SK-N-DZ (cell line): ENCODE results near the gene ABCG1.

Experiments
- DNase-seq: peaks from one replicate; pipeline ENCODE4 v3.0.0-alpha.2; 2015; ENCODE audit warnings: low spot score

The ABCG1 gene

DNA sequence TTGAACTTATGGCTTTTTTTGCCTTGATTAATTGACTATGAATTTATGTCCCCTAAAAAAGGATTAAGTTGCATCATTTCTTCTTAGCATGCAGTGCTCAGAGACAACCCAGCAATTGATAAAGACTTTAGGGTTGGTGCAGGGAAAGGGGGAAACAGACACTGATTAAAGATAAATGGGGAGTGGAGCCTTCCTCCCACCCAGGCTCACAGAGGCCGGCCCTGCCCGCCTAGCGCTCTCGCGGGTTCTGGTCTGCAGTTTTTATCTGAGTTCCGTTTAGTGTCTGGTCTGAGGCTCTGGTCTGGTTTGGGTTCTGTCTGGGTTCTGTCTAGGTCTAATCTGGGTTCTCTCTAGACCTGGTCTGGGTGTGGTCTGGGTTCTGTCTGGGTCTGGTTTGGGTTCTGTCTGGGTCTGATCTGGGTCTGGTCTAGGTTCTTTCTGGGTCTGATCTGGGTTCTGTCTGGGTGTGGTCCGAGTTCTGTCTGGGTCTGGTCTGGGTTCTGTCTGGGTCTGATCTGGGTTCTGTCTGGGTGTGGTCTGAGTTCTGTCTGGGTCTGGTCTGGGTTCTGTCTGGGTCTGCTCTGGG is 48.1 kb downstream of the ABCG1 start:
- no peak for DNase-seq

DNA sequence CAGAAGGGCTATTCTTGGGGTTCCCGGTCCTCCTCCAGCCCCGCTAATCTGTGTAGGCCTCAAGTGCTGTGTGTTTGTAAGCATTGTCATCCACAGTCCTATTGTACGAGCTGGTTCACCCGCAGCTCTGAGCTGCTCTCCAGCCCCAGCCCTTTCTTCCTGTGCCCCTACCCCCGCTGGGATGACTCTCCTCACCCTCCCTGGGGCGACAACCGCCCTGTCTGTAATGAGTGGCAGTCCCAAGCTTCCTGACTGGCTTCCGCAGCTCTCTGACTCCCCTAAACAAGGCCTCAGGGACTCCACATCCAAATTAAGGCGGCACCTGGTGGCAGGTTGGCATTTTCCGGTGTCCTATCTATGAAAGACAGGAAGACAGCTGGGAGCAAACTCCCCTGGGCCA is 50.4 kb downstream of the ABCG1 start:
- no peak for DNase-seq

DNA sequence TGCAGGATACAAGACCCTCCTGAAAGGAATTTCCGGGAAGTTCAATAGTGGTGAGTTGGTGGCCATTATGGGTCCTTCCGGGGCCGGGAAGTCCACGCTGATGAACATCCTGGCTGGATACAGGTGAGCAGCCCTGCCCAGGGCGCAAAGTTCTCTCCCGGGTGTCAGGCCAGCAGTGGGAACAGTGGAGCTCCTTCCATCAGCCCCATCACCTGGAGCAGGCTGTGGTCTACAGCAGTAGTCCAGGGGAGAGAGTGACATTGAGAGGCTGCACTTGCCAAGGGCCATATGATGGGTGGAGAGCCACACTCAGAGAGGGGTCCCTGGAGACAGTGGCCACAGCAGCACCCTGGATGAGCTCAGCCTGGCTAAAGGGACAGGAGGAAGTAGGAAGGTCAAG is 52.1 kb downstream of the ABCG1 start:
- DNase-seq: no peak

DNA sequence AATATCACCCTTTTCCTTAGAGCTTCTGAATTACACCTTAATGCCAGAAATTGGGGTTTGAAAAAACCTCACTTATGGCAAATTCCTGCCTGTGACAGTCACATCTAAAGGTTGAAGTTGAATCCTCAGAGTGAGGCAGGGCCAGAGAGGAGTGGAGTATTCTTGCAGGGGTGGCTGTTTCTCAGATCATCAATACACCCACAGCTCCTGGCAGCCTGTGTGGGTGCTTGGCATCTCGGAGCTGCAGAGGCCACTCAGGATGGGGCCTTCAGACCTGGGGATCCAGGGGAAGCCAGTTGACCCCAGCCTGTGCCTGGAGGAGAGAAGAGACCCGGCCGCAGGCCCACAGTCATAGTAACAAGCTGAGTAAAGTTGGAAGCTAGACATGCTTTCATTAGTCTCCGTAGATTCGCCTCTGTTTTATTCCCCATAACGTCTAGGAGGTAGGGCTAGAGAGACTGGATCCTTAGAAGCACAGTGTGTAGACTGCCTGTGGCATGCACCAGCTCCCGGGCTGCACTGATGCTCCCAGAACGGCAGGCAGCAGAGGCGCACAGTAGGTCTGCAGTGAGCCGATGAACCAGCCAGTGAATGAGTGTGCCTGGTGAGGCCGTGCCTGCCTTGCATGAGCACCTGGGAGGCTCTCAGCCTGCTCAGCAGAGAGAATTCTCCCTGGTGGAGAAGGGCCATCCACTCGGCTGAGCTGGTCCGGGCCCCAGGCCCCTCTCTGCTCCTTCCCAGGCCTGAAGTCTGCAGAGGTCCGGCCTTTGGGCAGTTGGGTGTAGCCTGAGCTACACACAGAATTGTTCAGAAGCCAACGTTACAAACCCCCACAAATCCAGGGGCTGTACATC is 53.4 kb downstream of the ABCG1 start:
- no peak for DNase-seq

DNA sequence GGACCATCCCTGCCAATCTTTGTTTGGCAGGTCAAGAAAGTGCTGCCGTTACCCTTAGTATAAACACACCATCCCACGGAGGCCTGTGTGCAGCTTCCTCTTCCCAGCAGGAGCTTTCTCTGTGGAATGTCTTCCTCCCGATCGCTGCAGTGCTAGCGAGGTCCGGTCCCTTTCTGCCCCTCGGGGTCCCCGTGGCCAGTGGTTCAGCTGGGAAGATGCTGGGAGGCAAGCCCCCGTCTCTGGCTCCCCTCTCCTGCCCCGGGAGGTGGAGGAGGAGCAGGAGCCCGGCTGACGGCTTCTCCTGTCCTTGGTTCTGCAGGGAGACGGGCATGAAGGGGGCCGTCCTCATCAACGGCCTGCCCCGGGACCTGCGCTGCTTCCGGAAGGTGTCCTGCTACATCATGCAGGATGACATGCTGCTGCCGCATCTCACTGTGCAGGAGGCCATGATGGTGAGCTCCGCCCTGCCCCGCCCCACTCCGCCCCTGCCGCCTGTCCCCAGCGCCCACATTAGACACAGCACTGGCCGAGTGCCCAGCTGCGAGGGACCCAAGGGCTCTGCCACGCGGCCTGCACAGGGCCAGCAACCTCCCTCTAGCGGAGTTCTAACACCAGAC is 54.2 kb downstream of the ABCG1 start:
- no peak for DNase-seq

DNA sequence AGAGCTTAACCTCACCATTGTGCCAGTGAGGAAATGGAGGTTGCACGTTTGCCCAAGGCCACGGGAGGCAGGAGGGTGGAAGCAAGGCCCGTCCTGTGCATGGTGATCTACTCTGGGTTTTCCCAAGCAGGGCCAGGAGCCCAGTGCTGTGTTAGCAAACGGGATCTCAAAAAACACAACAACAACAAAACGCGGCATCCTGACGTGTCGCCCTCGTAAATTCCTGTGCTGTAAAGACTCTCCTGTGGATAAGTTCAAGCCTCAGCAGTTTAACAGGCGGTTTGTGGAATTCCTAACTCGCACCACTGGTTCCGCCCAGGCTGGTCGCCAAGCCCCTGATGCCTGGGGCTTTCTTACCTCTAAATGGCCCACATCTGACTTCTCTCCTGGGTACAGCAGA is 57.1 kb downstream of the ABCG1 start:
- no peak for DNase-seq

DNA sequence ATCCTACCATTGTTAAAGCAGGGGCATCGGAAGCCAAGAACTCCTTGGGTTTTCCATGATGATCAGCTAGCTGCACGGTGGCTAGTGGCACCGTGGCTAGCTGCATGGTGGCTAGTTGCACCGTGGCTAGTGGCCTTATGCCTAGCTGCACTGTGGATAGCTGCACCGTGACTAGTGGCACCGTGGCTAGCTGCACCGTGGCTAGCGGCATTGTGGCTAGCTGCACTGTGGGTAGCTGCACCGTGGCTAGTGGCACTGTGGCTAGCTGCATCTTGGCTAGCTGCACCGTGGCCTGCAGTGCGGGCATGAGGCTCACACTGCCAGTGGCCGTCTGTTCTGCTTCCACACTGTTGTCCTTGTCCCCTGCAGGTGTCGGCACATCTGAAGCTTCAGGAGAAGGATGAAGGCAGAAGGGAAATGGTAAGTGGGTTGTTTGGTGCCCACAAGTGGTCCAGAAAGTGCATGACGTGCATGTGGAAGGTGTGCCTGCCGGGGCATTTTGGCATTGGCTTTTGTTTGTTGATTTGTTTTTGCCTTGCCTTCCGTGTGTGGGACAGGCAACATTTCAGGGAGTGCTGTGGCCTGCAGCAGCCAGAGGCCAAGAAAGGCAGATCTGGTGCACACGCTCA is 57.7 kb downstream of the ABCG1 start:
- DNase-seq: no peak

DNA sequence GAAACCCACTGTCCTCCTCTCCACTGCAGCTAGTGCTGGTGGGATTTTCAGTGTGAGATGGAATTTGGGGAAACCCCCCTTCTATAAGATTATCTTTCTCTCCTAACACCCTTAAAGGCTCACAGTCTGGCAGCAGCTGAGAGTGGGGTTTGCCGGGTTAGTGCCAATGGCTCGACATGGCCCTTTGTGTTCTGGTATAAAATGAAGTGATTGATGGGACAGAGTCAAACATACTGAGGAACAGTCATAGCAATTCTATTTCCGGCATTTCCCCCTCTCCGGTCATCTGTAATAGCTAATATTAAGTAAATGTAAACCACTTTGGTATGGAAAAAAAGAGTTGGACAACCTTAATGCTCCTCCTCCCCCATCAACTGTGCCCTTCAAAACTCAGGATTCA is 58.7 kb downstream of the ABCG1 start:
- no peak for DNase-seq

DNA sequence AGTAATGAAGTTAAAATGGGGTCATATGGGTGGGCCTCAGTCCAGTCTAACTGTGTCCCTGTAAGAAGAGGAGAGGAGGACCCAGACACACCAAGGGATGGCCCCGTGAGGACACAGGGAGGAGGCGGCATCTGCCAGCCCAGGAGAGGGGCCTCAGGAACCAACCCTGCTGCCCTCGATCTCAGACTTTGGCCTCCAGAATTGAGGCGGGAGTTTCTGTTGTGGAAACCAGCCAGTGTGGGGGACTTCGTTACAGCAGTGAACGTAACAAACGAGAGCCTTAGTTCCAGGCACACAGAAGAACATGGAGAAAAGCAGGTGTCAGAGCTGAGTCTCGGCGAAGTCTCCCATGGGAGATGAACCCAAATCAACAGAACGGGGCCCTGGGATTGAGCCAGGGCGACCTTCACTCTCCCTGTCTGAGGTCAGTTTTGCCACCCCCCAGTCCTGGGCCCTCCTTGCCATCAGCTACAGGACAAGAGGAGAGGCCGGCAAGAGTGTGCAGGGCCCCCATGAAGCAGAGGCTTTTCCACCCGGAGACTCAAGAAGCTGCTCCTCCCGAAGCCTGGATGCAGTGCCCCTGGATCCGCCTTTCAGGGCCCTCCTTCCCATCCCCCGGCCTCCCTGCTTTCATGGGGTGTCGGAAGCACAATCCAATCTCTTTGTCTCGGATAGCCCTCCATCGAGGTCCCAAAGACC is 59.7 kb downstream of the ABCG1 start:
- DNase-seq: no peak

DNA sequence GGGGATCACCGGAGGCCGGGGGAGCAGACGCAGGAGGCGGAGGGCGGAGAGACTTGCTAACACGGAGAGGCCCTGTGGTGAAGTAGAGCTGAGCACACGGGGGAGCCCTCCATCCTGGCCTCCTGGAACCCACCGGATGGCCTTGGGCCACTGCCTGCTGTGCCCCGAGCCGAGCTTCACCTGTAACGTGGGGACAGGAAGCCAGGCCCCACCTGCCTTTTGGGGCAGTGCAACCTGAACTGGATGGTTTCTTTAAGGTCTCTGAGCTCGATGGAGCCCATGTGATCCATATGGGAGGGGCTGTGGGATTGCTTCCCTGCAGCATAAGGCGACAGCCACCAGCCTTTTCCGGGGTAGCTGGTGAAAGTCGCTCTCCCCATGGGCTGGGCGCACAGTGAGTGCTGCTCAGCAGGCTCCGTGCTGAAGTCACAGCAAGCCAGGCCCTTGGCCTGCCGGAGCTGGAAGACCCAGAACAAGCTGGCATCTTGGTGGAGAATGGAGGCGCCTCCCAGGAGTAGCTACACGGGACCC is 60.5 kb downstream of the ABCG1 start:
- no peak for DNase-seq

DNA sequence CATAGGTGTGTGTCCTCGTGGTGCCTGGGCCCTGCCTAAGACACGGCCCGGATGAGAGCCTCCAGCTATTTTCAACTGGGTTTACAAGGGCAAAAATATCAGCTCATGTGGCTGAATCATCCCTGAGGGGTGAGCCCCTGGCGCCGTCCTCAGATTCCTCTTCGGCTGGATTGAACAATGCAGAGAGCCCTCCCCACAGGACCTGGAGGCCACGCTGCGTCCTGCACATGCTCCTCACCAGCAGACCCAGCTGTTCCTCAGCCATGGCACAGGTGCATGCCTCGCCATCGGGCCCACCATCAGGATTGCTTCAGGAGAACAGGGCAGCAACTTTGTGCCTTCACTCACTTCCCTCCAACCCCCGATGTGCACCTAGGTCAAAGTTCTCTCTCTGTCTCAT is 60.9 kb downstream of the ABCG1 start:
- DNase-seq: no peak

DNA sequence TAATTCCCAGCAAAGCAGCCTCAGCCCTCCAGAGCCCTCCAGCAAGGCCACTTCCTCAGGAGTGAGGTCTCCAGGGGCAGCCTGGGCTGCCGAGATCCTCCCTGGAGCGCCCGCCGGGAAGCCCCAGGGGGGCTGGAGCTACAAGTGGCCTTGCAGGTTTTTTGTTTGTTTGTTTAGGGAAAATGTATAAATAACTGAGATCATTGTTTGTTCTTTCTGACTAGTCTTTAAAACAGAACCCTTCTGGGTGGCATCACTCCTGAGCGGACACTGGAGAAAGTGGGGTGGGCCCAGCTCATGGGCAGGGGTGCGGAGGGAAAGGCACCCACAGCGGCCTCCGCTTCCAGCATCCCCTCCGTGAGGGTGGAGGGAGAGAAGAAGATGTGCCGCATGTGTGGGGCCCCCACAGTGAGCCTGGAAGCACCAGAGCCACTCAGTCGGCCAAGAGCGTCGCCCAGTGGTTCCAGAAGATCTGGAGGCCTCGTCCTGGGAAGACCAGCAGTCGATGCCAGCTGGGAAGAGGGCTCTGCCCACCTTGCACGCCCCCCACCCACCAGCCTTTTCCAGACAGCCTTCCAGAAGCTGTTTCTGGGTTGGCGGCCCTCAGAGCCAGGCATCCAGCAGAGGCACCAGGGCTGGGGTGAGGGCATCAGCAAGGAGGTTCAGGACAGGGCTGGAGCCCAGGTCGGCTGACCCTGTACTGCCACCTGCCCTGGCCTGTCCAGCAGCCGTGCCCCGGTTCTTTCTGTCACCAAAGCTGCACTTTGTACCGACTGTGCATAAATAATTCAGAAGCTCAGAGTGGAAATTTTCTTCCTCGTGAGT is 61.6 kb downstream of the ABCG1 start:
- no peak for DNase-seq

DNA sequence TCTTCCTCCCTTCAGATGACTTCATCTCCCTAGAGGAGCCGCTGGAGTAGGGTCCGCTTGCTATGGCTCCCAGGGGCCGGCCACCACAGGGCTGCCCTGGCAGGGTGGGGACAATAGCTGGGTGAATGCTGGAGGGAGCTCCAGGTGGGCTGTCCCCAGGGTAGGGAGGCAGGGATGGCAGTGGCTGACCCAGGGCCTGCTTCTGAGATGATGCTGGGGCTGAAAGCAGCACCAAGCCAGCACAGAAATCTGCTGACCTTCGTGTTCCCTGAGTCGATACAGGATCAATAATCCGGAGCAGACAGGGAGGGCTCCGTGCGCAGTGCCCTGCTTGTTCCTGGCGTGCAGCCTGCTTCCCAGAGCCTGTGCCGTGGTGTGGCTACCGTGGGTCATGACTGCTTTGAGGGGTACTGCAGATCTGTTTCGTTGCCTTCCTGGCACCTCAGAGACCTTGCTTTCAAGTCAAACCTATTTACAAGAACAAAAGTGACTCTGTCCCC is 62.3 kb downstream of the ABCG1 start:
- DNase-seq: no peak

DNA sequence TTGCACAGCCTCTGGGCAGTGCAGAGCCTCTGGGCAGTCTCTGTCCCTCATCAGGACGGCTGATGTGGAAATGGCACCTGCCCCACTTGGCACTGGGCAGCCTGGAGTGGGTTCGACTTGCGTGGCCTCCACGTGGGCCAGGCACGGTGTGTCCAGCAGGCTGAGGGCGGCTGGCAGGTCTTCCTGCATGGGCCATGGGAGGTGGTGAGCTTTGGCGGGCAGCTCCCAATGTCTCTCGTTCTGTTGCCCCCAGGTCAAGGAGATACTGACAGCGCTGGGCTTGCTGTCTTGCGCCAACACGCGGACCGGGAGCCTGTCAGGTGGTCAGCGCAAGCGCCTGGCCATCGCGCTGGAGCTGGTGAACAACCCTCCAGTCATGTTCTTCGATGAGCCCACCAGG is 63.1 kb downstream of the ABCG1 start:
- no peak for DNase-seq

DNA sequence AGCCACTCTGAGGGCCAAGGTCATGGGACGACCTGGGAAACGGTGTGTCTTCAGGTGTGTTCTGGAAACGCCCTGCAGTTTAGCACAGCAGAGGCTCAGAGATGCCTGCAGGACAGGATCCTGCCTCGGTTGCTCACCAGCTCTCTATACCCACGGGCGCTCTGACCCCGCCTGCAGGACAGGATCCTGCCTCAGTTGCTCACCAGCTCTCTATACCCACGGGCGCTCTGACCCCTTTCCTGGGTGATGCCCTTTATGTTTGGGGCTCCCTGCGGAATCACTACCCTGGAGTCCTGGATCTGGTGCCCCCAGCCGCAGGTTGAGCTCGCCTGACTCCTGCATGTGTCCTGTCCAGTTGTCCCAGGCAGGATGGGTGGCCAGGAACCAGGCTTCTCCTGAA is 63.8 kb downstream of the ABCG1 start:
- no peak for DNase-seq

DNA sequence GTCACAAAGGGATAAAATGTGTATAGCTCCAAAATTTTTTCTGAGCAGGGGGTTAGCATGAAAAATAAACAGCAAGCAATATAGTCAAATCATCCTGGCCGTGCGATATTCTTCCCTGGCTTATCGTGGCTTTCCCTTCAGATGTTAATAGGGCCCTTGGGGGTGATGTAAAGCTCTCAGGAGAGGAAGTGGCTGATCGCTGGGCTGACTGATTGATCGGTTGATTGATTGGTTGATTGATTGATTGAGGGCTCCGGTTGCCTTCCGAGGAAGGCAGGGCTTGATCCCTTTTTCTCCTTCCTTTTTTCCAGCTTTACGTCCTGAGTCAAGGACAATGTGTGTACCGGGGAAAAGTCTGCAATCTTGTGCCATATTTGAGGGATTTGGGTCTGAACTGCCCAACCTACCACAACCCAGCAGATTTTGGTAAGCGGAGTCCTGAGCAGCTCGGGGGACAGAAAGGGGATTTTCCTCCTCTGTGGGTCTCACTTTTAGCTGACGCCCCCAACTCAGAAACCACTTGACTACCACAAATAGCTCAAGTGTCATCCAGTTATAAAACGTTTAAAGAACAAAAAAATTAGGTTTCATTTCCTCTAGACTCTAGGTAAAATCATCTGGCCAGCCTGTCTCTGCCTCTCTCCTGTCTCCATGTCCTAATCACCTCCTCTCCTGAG is 66.8 kb downstream of the ABCG1 start:
- DNase-seq: no peak

DNA sequence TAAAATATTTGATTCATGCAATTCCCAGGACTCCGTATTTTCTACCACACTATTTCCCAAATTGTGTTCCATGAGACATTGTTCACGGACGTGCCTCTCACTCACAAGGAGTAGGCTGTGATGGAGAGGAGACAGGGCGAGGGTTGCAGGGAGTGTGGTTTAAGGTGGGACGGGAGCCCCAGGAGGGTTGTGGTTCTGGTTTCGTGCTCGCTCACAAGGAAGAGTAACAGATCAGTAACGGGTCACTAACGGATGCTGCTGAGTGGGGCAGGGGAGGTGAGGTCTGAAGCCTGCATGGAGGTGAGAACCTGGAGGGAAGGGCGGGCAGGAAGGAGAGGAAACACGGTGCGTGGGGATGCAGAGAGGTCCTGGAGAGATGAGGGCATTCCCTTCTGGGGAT is 67.5 kb downstream of the ABCG1 start:
- DNase-seq: no peak

DNA sequence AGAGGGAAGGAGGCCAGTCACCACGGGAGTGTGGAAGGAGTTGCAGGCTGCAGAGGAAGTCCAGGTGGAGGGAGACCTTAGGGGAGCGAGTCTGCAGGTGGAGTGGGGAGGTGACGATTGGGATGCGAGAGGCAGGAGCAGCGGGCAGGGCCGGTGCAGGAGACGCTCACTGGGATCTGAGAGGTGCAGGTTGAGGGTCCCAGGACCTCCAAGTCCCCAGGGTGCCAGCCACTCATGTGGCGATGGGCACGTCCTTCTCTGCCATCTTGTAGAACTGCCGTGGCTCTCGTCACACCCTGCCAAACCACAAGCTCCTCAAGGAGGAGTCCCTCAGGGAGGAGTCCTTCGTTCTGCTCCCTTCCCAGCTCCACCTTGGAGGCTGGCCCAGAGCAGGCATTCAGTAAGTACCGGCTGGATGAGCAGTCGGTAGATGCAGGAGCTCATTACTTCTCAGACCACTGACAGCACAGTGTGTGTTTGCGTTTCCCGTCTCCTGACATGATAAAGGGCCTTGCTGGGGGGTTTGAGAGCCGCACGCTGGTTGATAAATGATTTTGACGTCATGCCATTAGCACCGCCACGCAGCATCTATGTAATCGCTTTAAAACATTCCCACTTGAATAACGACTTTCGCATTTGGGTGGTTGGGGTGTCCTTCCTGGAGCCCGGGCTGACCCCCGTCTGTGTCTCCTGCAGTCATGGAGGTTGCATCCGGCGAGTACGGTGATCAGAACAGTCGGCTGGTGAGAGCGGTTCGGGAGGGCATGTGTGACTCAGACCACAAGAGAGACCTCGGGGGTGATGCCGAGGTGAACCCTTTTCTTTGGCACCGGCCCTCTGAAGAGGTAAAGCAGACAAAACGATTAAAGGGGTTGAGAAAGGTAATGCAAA is 68.5 kb downstream of the ABCG1 start:
- DNase-seq: no peak

DNA sequence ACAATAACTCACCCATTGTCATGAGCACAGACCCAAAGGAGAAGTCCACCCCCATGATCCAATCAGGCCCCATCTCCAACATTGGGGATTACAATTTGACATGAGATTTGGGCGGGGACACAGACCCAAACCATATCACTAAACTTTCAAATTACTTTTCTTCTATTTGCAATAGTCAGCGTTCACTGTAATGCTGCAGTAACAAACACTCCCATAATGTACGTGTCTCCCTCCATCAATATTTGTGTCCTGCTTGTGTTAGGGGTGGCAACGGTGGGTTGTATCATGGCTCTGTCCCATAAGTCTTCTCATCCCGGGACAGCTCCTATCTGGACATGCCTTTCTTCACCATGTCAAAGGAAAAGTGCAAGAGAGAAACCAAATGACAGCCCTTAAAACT is 70.0 kb downstream of the ABCG1 start:
- no peak for DNase-seq
